ENCODE results near the gene ZFYVE28.

Gene ZFYVE28

DNA sequence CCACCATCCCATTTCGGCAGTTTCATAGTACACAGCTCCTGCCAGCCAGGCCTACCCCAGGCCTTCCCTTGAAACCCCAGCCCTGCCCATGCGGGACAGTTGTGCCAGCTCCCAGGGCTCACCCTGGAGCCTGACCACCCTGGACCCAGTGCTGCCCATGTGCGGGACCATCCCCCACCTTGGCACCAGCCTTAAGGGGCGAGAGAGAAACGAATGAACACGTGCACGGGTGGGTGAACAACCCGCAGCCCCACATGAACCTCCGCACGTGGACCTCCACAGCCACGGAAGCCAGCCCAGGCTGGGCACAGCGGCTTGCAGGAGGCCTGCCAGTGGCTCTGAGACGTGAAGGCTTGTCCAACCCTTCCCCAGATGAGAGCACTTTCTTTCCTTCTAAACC, 80.5 kb downstream of the ZFYVE28 start:
- TF ChIP-seq POLR2AphosphoS5 (IDR thresholded peaks at IDR 0.05; ENCODE audit: low read depth, low read length) (no peak), TAF1 (IDR thresholded peaks at IDR 0.05; ENCODE audit: low read depth, low read length) (no peak), POU2F2 (IDR thresholded peaks at IDR 0.05; ENCODE audit: low read depth, low read length) (no peak), POLR2A (IDR thresholded peaks at IDR 0.05; ENCODE audit: low read depth, low read length) (no peak)
- no peak for DNase-seq (ENCODE audit: insufficient read length, low spot score)
- no peak for FAIRE-seq

- DNase-seq (ENCODE audit: insufficient read length, low spot score), result no peak
- FAIRE-seq, result no peak
- TF ChIP-seq SPI1 (IDR thresholded peaks at IDR 0.05; ENCODE audit: low read depth, low read length), result no peak
- TF ChIP-seq TAF1 (IDR thresholded peaks at IDR 0.05; ENCODE audit: low read depth, low read length), result no peak
- no peak for TF ChIP-seq PAX5 (IDR thresholded peaks at IDR 0.05; ENCODE audit: insufficient read depth, low read length, severe bottlenecking)
- no peak for TF ChIP-seq POLR2AphosphoS5 (IDR thresholded peaks at IDR 0.05; ENCODE audit: low read depth, low read length)
- no peak for TF ChIP-seq POU2F2 (IDR thresholded peaks at IDR 0.05; ENCODE audit: low read depth, low read length)
- TF ChIP-seq POLR2A (IDR thresholded peaks at IDR 0.05; ENCODE audit: low read depth, low read length), result no peak
These were observed 81.2 kb downstream of the ZFYVE28 start for GRCh38 chr4:2337131-2337723.

- DNase-seq (ENCODE audit: insufficient read length, low spot score) (no peak), FAIRE-seq (no peak)
- TF ChIP-seq POU2F2 (IDR thresholded peaks at IDR 0.05; ENCODE audit: low read depth, low read length), result no peak
- no peak for TF ChIP-seq TAF1 (IDR thresholded peaks at IDR 0.05; ENCODE audit: low read depth, low read length)
- no peak for TF ChIP-seq SPI1 (IDR thresholded peaks at IDR 0.05; ENCODE audit: low read depth, low read length)
- no peak for TF ChIP-seq PAX5 (IDR thresholded peaks at IDR 0.05; ENCODE audit: insufficient read depth, low read length, severe bottlenecking)
- TF ChIP-seq POLR2AphosphoS5 (IDR thresholded peaks at IDR 0.05; ENCODE audit: low read depth, low read length), result no peak
- TF ChIP-seq POLR2A (IDR thresholded peaks at IDR 0.05; ENCODE audit: low read depth, low read length), result no peak
These were observed 81.8 kb downstream of the ZFYVE28 start for GRCh38 chr4:2336659-2337058.

- FAIRE-seq (no peak), DNase-seq (ENCODE audit: insufficient read length, low spot score) (no peak)
- no peak for TF ChIP-seq SPI1 (IDR thresholded peaks at IDR 0.05; ENCODE audit: low read depth, low read length)
- TF ChIP-seq POU2F2 (IDR thresholded peaks at IDR 0.05; ENCODE audit: low read depth, low read length), result no peak
- no peak for TF ChIP-seq POLR2AphosphoS5 (IDR thresholded peaks at IDR 0.05; ENCODE audit: low read depth, low read length)
- TF ChIP-seq TAF1 (IDR thresholded peaks at IDR 0.05; ENCODE audit: low read depth, low read length), result no peak
- no peak for TF ChIP-seq PAX5 (IDR thresholded peaks at IDR 0.05; ENCODE audit: insufficient read depth, low read length, severe bottlenecking)
- no peak for TF ChIP-seq POLR2A (IDR thresholded peaks at IDR 0.05; ENCODE audit: low read depth, low read length)
These were observed 82.7 kb downstream of the ZFYVE28 start for GRCh38 chr4:2335729-2336101.

GRCh38 chr4:2334826-2335728, 83.4 kb downstream of the ZFYVE28 start:
- TF ChIP-seq POLR2AphosphoS5 (IDR thresholded peaks at IDR 0.05; ENCODE audit: low read depth, low read length) (no peak), POU2F2 (IDR thresholded peaks at IDR 0.05; ENCODE audit: low read depth, low read length) (no peak), TAF1 (IDR thresholded peaks at IDR 0.05; ENCODE audit: low read depth, low read length) (no peak), PAX5 (IDR thresholded peaks at IDR 0.05; ENCODE audit: insufficient read depth, low read length, severe bottlenecking) (no peak), SPI1 (IDR thresholded peaks at IDR 0.05; ENCODE audit: low read depth, low read length) (no peak), POLR2A (IDR thresholded peaks at IDR 0.05; ENCODE audit: low read depth, low read length) (no peak)
- FAIRE-seq (no peak), DNase-seq (ENCODE audit: insufficient read length, low spot score) (no peak)

DNA sequence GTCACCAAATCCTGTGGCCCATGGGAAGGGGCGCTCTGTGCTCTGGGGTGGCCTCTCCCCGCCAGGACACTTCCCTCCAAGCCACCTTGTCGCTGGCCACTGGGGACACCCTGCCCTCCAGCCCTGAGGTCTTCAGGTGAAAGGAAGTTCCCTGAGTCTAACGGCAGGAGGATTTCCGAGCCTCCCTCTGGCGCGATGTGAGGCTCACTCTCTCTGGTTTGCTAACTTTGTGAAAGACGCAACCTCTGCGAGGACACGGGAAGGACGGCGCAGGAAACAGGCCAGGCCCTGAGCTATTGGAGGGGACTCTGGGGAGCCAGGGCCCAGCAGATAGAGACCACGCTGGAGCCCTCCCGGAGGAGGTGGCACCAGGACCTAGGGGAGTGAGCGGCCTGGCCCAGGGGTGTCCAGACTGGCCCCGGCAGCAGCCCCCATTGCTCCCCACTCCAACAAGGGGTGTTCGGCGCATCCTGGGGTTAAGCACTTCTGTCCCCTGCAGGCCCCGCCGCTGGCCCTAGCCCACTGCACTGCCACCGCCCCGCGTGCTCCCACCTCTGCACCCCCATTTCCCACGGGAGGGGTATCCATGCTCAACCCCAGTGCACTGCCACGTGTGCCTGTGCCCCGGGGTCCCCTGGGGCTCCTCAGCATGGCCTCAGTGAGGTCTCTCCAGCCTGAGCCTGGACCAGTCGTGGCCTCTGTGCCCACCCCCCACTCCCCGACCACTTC, 84.4 kb downstream of the ZFYVE28 start:
- DNase-seq (ENCODE audit: insufficient read length, low spot score), result no peak
- no peak for TF ChIP-seq POLR2A (IDR thresholded peaks at IDR 0.05; ENCODE audit: low read depth, low read length)
- TF ChIP-seq PAX5 (IDR thresholded peaks at IDR 0.05; ENCODE audit: insufficient read depth, low read length, severe bottlenecking), result no peak
- no peak for TF ChIP-seq POLR2AphosphoS5 (IDR thresholded peaks at IDR 0.05; ENCODE audit: low read depth, low read length)
- no peak for TF ChIP-seq TAF1 (IDR thresholded peaks at IDR 0.05; ENCODE audit: low read depth, low read length)
- no peak for FAIRE-seq

GRCh38 chr4:2333356-2333841, 85.0 kb downstream of the ZFYVE28 start:
- DNase-seq (ENCODE audit: insufficient read length, low spot score), result no peak
- no peak for FAIRE-seq
- no peak for TF ChIP-seq POLR2AphosphoS5 (IDR thresholded peaks at IDR 0.05; ENCODE audit: low read depth, low read length)
- TF ChIP-seq SPI1 (IDR thresholded peaks at IDR 0.05; ENCODE audit: low read depth, low read length), result peak; percentile 37; the same call in 1 of the 2 replicates
- no peak for TF ChIP-seq POLR2A (IDR thresholded peaks at IDR 0.05; ENCODE audit: low read depth, low read length)
- no peak for TF ChIP-seq POU2F2 (IDR thresholded peaks at IDR 0.05; ENCODE audit: low read depth, low read length)

GRCh38 chr4:2332976-2333319, 85.5 kb downstream of the ZFYVE28 start:
- DNase-seq (ENCODE audit: insufficient read length, low spot score), result no peak
- no peak for FAIRE-seq
- TF ChIP-seq POLR2A (IDR thresholded peaks at IDR 0.05; ENCODE audit: low read depth, low read length) (no peak), TAF1 (IDR thresholded peaks at IDR 0.05; ENCODE audit: low read depth, low read length) (no peak), POLR2AphosphoS5 (IDR thresholded peaks at IDR 0.05; ENCODE audit: low read depth, low read length) (no peak), PAX5 (IDR thresholded peaks at IDR 0.05; ENCODE audit: insufficient read depth, low read length, severe bottlenecking) (no peak), POU2F2 (IDR thresholded peaks at IDR 0.05; ENCODE audit: low read depth, low read length) (no peak)

DNA sequence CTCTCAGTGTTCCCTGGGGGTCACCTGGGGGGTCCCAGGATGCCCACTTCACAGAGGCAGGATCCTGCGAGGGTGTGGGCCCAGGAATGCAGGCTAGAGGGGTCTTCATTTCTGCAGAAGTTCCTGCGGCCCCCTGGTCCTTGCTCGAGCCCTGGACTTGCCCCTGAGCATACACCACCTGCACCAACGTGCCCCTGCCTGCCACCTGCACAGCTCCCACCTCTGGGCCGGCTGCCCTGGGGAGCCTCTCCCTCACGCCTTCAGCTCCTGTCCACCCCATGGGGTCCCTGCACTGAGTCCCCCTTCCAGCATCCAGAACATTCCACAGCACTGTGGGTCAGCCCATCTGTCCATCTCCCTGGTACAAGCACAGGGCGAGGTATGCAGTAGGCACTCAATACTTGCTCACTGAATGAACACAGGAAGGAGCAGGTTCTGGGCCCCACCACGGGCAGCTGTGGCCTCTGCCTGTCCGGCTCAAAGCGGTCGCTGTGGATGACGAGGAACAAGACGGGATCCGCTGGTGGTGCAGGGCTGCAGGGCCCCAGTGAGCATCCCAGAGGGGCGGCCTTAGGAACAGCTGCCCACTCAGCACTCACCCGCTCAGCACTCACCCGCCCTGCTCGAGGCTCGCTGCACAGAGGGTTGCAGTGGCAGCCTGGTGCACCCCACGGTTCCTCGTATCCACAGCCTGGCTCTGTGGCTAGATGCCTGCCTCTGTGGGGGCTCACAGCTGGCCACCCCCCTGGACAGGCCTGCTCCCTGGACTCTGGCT, 86.1 kb downstream of the ZFYVE28 start:
- TF ChIP-seq POLR2A (IDR thresholded peaks at IDR 0.05; ENCODE audit: low read depth, low read length), result no peak
- no peak for TF ChIP-seq PAX5 (IDR thresholded peaks at IDR 0.05; ENCODE audit: insufficient read depth, low read length, severe bottlenecking)
- TF ChIP-seq TAF1 (IDR thresholded peaks at IDR 0.05; ENCODE audit: low read depth, low read length), result no peak
- no peak for TF ChIP-seq SPI1 (IDR thresholded peaks at IDR 0.05; ENCODE audit: low read depth, low read length)
- TF ChIP-seq POU2F2 (IDR thresholded peaks at IDR 0.05; ENCODE audit: low read depth, low read length), result no peak
- TF ChIP-seq POLR2AphosphoS5 (IDR thresholded peaks at IDR 0.05; ENCODE audit: low read depth, low read length), result no peak
- no peak for DNase-seq (ENCODE audit: insufficient read length, low spot score)
- FAIRE-seq, result no peak
